Hepatocyte (in vitro differentiated cells): Measurements from ENCODE around the gene CHRNA7.

Source experiments
- CTCF ChIP-seq: fragments of 200-600 bp; sonication (generic); IDR thresholded peaks from 2 replicates; pipeline ENCODE4 v1.5.1; 2016; ENCODE audit warnings: antibody characterized with exemption, mild to moderate bottlenecking; ENCODE audit not compliant: poor library complexity
- EZH2 ChIP-seq: fragments of 200-600 bp; sonication (generic); IDR thresholded peaks from 2 replicates; pipeline ENCODE4 v1.6.1; 2016; ENCODE audit warnings: antibody characterized with exemption, mild to moderate bottlenecking, borderline replicate concordance
- EZH2phosphoT487 ChIP-seq: fragments of 200-600 bp; sonication (generic); IDR thresholded peaks from one replicate; pipeline ENCODE4 v1.6.1; 2018; ENCODE audit warnings: antibody characterized with exemption, mild to moderate bottlenecking, low read depth, moderate library complexity; ENCODE audit not compliant: unreplicated experiment, severe bottlenecking

GRCh38 chr15:32112101-32112500 is 81.8 kb downstream of the CHRNA7 start:
- TF ChIP-seq CTCF: no peak
- no peak for TF ChIP-seq EZH2phosphoT487
- no peak for TF ChIP-seq EZH2
